Gastroesophageal sphincter (tissue), 3 donors: ENCODE measurements around the gene STX8.

ENCODE experiments used
- CTCF ChIP-seq, 4 experiments: fragments of 200-600 bp in 2 of 4; fragments of 450-650 bp in 2 of 4; sonication (generic) in 1 of 4; IDR thresholded peaks; one replicate each; pipeline ENCODE4 v1.5.1; 2017 to 2019; ENCODE audit warnings: antibody characterized with exemption in 4 of 4, mild to moderate bottlenecking in 2 of 4, moderate library complexity in 2 of 4
- POLR2A ChIP-seq, 2 donors: fragments of 450-650 bp; IDR thresholded peaks; one replicate each; pipeline ENCODE4 v1.6.1; 2017; ENCODE audit warnings: antibody characterized with exemption in 2 of 2, mild to moderate bottlenecking in 2 of 2, moderate library complexity in 1 of 2

- TF ChIP-seq POLR2A (IDR thresholded peaks at IDR 0.05) (no peak), CTCF (IDR thresholded peaks at IDR 0.05) (no peak)
Observed at GRCh38 chr17:9436630-9437029, 139.0 kb downstream of the STX8 start.
